Mucosa of gallbladder (tissue), 1 donor: ENCODE results near the gene TCF7L1. TPM values are rescaled to one million over a fixed set of nuclear protein-coding genes. Genes with fewer than 3 reads are reported as not detected.

Experiments used
- DNase-seq: peaks from one replicate; pipeline ENCODE4 v3.0.0-alpha.2; 2020; ENCODE audit warnings: low spot score
- total RNA-seq: library from RNA; stranded (reverse); gene quantifications from one replicate; pipeline ENCODE4 v1.2.1, GENCODE V29; 2021
- donor health status: DM: no; HTN: no; CAD: no.

Gene TCF7L1
- total RNA-seq, 1 donor from 2014 or later: 7.6 TPM

DNA sequence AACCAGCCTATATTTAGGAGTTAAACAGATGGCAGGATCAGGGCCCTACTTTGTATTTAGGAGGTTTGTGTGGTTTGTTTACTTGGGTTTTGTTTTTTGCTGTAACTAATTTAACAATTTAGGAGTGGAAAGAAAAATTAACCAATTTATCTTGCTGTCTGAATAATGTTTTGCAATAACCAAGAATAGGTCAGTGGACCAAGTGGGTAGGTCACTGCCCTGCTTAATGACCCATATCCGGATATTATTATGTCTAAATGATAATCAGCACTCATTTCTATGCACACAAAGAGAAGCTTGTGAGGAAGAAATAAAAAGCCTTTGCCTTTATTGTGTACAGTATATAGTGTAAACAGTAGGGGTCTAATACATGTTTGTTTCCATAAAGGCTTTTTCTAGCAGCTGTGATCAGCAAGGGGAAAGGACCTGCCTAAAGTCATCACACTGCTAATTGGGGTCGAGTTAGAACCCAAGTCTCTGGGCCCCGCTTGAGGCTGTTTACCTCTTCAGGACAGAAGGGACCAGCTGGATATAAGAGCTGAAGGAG, 118.0 kb downstream of the TCF7L1 start:
- DNase-seq: no peak

- DNase-seq: no peak
These were observed 120.7 kb downstream of the TCF7L1 start for GRCh38 chr2:85253890-85254289.

GRCh38 chr2:85254540-85255300, 121.5 kb downstream of the TCF7L1 start:
- DNase-seq: no peak

- no peak for DNase-seq
These were observed 122.2 kb downstream of the TCF7L1 start for GRCh38 chr2:85255456-85255812.

- DNase-seq: no peak
These were observed 122.8 kb downstream of the TCF7L1 start for GRCh38 chr2:85255813-85256594.

DNA sequence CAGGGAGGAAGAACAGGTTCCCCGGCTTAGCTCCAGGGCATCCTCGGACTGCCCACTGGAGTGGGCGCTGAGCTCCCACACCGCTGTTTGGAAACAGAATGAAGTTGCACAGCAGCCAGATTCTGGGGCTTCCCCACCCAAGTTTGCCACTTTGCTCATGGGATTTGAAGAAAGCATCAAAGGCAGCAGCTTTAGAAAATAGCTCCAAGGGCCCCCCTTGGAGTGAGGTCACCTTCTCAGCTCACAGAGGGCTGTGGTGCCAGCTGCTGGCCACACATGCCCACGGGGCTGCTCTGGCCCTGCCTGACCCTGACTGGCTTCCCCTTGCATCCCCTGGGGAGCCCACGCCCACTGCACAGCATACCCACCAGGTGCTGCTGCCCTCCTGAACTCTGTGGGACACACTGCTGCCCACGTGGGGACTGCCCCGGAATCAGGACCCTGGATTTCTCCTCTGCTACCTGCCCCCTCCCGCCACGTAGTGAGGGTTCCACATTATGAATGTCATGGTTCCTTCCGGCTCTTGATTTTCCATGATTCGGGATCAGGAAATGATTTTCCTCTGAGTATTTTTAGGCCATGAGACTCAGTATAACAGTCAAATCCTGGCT, 124.3 kb downstream of the TCF7L1 start:
- no peak for DNase-seq

DNA sequence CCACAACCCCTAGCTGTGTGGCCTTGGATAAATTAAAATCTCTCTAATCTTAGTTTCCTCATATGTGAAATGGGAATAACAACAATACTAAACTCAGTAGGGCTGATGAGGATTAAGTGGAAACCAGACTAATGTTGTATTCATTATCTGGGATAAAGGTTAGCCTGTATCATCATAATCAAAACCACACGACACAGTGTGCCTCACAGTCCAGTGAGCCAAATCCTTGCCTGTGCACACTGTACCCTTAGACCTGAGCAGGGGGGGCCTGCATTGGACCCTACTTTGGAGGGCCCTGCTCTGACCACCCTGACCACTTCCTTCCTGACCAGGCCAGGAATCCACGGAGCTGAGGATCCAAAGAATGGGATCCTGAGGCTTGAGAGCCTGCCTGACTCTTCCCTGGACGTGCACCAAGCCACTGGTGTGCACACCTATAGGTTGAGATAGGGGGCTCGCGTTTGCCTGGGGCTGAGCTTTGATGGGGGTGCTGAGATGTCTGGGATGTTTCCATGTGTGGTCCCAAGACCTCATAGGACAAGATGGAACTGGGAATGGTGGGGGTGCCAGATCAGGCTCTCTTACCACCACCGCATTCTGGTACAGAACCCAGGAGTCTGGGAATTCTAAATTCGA, 124.9 kb downstream of the TCF7L1 start:
- no peak for DNase-seq

DNA sequence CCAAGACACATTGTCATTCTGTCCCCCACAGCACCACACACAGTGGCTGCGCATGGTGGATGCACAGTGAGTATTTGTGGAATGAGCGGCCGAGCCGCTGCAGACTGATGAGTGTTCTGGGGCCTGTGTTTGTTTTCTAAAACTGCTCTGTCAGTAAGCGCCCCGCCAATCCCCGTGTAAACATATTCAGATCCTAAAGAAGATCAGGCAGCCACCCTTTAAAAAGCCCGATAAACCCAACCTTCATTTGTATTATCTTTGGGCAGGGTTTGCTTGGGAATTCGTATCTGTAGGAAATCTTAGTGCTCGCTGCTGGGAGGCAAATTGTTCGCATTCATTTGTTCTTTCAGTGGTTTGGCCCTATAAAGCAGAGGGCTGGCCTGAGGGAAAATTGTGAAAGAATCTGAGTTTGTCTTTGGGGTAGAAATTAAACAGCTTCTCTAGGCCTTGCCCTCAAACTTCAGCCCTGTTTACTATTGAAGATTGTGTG, 126.0 kb downstream of the TCF7L1 start:
- no peak for DNase-seq

- no peak for DNase-seq
These were observed 126.7 kb downstream of the TCF7L1 start for GRCh38 chr2:85259879-85260278.

- no peak for DNase-seq
These were observed 130.4 kb downstream of the TCF7L1 start for GRCh38 chr2:85263591-85263990.

DNA sequence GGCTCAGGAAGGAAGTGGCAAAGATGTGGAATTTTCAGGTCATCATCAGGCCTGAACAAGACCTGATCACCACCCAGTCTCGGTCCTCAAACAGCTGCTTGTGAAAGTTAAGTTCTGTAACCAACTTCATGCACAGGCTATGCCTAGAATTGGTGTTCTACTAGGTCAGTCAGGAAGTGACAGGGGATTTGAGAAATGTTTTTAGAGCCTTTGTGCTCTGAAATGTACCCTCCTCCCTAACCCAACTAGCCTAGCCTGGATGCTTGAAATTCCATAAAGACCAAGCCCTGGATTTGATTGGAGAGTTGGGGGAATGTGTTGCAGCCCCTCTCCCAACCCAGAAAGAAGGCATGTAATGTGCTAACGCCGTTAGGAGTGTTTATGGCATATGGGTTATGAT, 131.3 kb downstream of the TCF7L1 start:
- no peak for DNase-seq

DNA sequence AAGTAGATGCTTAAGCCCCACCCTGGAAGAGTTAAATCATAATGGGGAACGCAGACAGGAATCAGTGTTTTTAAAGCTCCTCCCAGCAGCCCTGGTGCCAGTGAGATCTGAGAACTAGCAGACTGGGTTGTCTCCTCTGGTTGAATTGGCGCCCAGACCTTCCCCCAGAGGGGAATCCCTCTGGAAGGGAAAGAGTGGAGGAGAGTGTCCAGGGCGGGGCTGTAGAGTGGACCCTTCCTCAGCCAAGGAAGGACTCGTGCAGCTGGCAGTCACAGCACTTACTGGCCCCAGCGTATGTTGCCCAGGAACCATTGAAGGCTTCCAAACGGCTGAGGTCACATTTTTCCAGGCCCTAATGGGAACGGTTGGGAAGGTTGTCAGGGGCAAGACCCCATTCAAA, 132.1 kb downstream of the TCF7L1 start:
- DNase-seq: peak; percentile 34

DNA sequence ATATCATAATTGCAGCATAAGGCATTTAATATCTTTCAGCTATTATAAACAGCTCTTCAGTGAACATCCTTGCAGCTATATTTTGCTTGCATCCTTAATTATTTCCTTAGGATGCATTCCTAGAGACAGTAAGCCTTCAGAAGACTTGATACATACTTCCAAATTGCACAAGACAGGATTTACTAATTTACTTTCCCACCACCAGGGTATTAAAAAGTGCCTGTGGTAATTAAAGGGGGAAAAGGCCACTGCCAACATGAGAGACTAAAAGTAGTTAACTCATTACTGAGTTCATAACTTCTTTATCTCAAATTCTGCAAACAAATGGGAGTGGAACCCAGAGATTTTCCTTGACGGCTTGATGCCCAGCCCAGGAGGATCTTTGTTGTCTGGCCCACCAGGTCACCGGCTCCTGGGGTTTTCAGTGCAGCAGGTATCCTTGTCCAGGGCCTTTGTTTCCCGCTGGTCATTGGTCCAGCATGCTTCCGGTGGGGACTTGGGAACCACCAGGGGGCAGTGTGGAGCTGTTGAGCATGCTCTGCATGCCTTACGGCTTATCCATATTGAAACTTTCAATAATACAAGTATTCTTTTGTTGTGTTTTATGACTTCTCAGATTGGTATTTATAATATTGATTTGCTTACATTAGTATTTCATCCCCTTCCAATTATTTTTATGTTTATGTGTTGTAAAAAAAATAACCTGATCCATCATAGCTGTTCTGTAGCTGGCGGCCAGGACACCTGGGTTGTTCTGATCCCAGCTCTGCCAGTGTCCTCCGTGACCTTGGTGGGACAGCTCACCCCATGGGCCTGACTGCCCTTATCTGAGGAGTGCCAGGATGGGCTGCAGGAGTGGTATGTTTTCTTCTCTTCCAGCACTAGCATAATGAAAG, 133.2 kb downstream of the TCF7L1 start:
- peak; percentile 75 for DNase-seq

DNA sequence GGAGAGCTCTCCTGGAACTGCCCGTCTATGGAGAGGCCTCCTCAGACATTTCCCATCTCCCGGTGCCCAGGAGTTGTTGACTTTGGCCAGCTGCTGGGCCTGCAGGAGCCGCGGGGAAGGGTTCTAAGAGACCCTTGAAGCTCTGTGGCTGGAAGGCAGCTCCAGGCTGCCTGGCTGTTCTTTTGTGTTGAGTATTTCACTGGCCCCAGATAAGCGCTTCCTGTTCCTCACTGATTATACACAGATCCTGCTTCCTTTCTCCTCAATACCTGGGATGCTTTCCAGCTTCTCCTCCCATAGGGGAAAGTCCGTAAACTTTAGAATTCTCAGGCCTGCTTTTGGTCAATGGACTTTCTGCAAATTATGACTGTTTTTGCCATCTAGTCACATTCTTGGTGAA, 136.8 kb downstream of the TCF7L1 start:
- peak; percentile 51 for DNase-seq

- no peak for DNase-seq
These were observed 139.2 kb downstream of the TCF7L1 start for GRCh38 chr2:85272357-85272756.

DNA sequence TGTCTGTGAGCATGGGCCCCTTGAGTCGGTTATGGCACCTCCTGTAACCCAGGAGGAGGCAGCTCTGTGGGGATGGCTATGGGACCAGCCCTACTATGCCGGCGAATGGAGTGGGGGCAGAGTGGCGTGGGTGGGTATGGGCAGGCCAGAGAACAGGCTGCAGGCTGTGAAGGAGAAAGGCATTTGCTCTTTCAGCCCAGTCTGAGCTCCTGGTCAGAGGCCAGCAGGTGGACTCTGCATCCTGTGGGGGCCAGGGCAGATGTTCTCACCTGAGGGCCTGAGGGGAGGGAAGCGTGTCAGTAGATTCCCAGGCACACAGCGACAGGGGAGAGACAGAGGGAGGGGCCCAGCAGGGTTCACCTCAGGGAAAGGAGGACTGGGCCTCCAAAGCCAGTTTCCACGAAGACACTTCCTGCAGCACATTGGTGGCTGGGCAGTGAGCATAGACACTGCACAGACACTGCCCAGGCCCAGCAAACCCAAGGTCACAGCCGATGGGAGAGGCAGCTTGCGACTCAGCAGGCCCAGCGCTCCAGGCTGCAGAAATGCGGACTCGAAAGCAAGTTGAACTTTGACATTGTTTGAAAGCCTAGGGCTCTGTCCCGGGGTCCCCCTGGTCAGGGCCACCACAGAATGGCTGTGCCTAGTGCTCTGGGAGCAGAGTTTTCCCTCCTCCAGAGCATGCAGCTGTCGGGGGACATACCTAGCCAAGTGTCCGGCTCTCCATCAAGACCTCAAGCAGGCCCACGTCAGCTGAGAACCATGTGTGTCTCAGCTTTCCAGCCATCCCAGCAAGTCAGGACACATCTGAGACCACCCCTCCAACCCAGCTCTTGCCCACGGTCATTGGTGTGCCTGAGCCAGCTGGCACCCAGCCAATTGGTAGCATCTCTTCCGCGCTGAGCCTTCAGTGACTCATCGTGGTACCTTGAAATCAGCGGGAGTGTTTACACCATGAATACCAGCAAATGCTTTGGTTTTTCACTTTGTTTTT, 140.8 kb downstream of the TCF7L1 start:
- DNase-seq: no peak

DNA sequence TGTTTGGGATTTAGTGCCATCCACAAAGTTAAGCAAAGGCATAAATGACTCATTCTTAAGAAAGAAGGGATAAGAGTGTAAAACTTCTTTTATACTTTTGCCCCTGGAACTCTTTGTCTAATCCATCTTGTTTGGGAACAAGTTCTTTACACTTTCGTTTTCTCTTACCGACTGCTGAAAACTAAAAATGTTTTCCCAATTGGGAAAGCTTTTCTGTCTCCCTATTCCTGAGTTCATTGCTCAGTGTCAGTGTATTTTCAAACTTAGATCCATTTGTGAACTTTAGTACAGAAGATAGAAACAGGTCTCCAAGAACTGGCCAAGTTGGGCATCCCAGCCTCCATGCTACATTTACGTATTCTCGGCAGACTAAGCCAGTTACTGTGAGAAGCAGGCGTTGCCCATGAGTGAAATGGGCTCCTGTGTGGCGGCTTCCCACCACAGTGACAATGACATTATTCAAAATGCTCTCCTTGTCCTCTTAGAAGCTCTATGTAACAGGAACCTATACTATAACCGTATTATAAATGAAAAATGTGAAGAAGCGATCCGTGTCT, 142.9 kb downstream of the TCF7L1 start:
- no peak for DNase-seq

DNA sequence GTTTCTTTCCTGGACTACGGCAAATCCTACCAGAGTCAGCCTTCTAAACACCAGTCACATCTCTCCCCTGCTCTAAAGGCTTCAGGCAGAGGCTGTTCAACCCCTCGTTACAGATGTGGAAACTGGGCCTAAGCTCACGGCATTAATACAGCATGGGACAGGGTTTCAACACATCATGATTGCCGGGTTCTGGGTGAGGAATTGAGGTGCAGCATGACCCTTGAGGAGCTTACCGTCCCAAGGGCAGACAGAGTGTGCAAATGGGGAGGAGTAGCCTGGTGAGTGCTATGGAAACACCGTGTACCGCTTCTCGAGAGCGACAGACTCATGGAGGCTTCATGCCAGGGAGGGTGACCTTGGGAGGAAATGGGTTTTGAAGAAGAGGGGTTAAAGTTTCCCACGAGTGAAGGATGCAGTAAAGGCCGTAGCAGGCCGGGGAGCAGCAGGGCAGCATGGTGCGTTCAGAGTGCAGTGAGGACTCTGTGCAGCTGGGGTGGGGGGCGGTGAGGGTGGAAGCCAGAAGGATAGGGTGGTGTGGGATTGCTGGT, 143.5 kb downstream of the TCF7L1 start:
- DNase-seq: no peak
